Type B pancreatic cell (in vitro differentiated cells): ENCODE results near the gene IQSEC1. TPM values are rescaled to one million over a fixed set of nuclear protein-coding genes. Genes with fewer than 3 reads are reported as not detected.

Experiments
- DNase-seq: peaks from one replicate; pipeline ENCODE4 v3.0.0; 2021; ENCODE audit warnings: mixed read lengths; ENCODE audit not compliant: unreplicated experiment; ENCODE audit errors: extremely low spot score
- H3K27ac Mint-ChIP-seq: 2 replicates; pipeline ENCODE4 v1.8.0; 2021; ENCODE audit warnings: mild to moderate bottlenecking, mixed read lengths
- H3K27me3 Mint-ChIP-seq: 2 replicates; pipeline ENCODE4 v1.8.0; 2021; ENCODE audit warnings: mixed read lengths
- H3K36me3 Mint-ChIP-seq: 2 replicates; pipeline ENCODE4 v1.8.0; 2021; ENCODE audit warnings: mixed read lengths
- H3K4me1 Mint-ChIP-seq: one replicate; pipeline ENCODE4 v1.8.0; 2021; ENCODE audit warnings: mixed read lengths; ENCODE audit not compliant: unreplicated experiment
- H3K4me3 Mint-ChIP-seq: 2 replicates; pipeline ENCODE4 v1.8.0; 2021; ENCODE audit warnings: mild to moderate bottlenecking, mixed read lengths
- H3K9me3 Mint-ChIP-seq: 2 replicates; pipeline ENCODE4 v1.8.0; 2021; ENCODE audit warnings: mixed read lengths
- CTCF ChIP-seq: fragments of 200-600 bp; sonication (generic); conservative IDR thresholded peaks from 2 replicates; pipeline ENCODE4 v1.5.0; 2021; ENCODE audit warnings: antibody characterized with exemption, mild to moderate bottlenecking
- total RNA-seq: library from RNA; stranded (reverse); gene quantifications from 2 replicates; pipeline ENCODE4 v1.2.1, GENCODE V29; 2021; ENCODE audit warnings: low replicate concordance

Gene IQSEC1
- total RNA-seq, 1 donor from 2014 or later, result 33.1 TPM

- no peak for TF ChIP-seq CTCF
- DNase-seq, result no peak
- H3K27ac Mint-ChIP-seq, result peak overlapping the region; percentile 90
- H3K4me3 Mint-ChIP-seq, result peak overlapping the region; percentile 96
- H3K27me3 Mint-ChIP-seq, result peaks cover 2% of the 10 kb centered on the region
- H3K9me3 Mint-ChIP-seq, result no peaks in the 10 kb centered on the region
- peaks cover 59% of the 10 kb centered on the region for H3K4me1 Mint-ChIP-seq
- no peaks in the 10 kb centered on the region for H3K36me3 Mint-ChIP-seq
These were observed 107.0 kb downstream of the IQSEC1 start for GRCh38 chr3:12965999-12966846.

GRCh38 chr3:12964711-12965612 is 108.3 kb downstream of the IQSEC1 start:
- peaks cover 61% of the 10 kb centered on the region for H3K4me1 Mint-ChIP-seq
- no peaks in the 10 kb centered on the region for H3K9me3 Mint-ChIP-seq
- no peak for TF ChIP-seq CTCF
- no peaks in the 10 kb centered on the region for H3K36me3 Mint-ChIP-seq
- H3K4me3 Mint-ChIP-seq, result peak overlapping the region; percentile 96
- no peak for DNase-seq
- peaks cover 2% of the 10 kb centered on the region for H3K27me3 Mint-ChIP-seq
- peak overlapping the region; percentile 31 for H3K27ac Mint-ChIP-seq

GRCh38 chr3:12963922-12964701 is 109.1 kb downstream of the IQSEC1 start:
- Mint-ChIP-seq H3K27me3 (no peaks in the 10 kb centered on the region), H3K9me3 (no peaks in the 10 kb centered on the region), H3K4me1 (peaks cover 52% of the 10 kb centered on the region), H3K36me3 (no peaks in the 10 kb centered on the region), H3K4me3 (peak overlapping the region; percentile 51), H3K27ac (peak overlapping the region; percentile 31)
- DNase-seq, result no peak
- no peak for TF ChIP-seq CTCF

- no peak overlapping the region for H3K27ac Mint-ChIP-seq
- H3K9me3 Mint-ChIP-seq, result no peaks in the 10 kb centered on the region
- H3K4me1 Mint-ChIP-seq, result peaks cover 52% of the 10 kb centered on the region
- H3K4me3 Mint-ChIP-seq, result no peak overlapping the region
- no peak for TF ChIP-seq CTCF
- DNase-seq, result no peak
- H3K27me3 Mint-ChIP-seq, result no peaks in the 10 kb centered on the region
- H3K36me3 Mint-ChIP-seq, result no peaks in the 10 kb centered on the region
These were observed 109.9 kb downstream of the IQSEC1 start for GRCh38 chr3:12963231-12963896.

- TF ChIP-seq CTCF, result no peak
- Mint-ChIP-seq H3K36me3 (no peaks in the 10 kb centered on the region), H3K27ac (no peak overlapping the region), H3K9me3 (no peaks in the 10 kb centered on the region), H3K4me1 (peaks cover 55% of the 10 kb centered on the region), H3K27me3 (no peaks in the 10 kb centered on the region), H3K4me3 (no peak overlapping the region)
- no peak for DNase-seq
These were observed 110.9 kb downstream of the IQSEC1 start for GRCh38 chr3:12962292-12962691.
